Activated CD4-positive, alpha-beta memory T cell treated with anti-CD3 and anti-CD28 coated beads for 36 hours (primary cell): ENCODE measurements around the gene TCF21. TPM values are rescaled to one million over a fixed set of nuclear protein-coding genes. Genes with fewer than 3 reads are reported as not detected.
"Not testable (repeated sequence)": the region's sequence is repeated elsewhere in the genome, so short reads cannot be mapped to it uniquely, and the experiment has no call there.

Source experiments
- CTCF ChIA-PET: fragments of 350-600 bp; sonication (Branson Sonifier 250); formaldehyde crosslinking; loops from one replicate; lab custom pipeline; 2021; ENCODE audit warnings: antibody characterized with exemption, inconsistent platforms; lab: Charles Lee
- POLR2A ChIA-PET: fragments of 350-600 bp; sonication (Branson Sonifier 250); formaldehyde crosslinking; loops from one replicate; lab custom pipeline; 2021; ENCODE audit warnings: antibody characterized with exemption; lab: Charles Lee
- DNase-seq: peaks from one replicate; pipeline ENCODE4 v3.0.0-alpha.2; 2020
- H3K27ac Mint-ChIP-seq: one replicate; pipeline ENCODE4 v1.8.0; 2021; ENCODE audit warnings: mixed read lengths
- H3K27me3 Mint-ChIP-seq: one replicate; pipeline ENCODE4 v1.8.0; 2021; ENCODE audit warnings: mixed read lengths
- H3K36me3 Mint-ChIP-seq: one replicate; pipeline ENCODE4 v1.8.0; 2021; ENCODE audit warnings: mixed read lengths
- H3K4me1 Mint-ChIP-seq: one replicate; pipeline ENCODE4 v1.8.0; 2021; ENCODE audit warnings: low read depth, mixed read lengths
- H3K4me3 Mint-ChIP-seq: one replicate; pipeline ENCODE4 v1.8.0; 2021; ENCODE audit warnings: mild to moderate bottlenecking, mixed read lengths
- H3K9me3 Mint-ChIP-seq: one replicate; pipeline ENCODE4 v1.8.0; 2021; ENCODE audit warnings: mixed read lengths
- intact Hi-C: fragments of 100-400 bp; cut with micrococcal nuclease; formaldehyde crosslinking; loops from one replicate; pipeline ENCODE4 v1.15.1; 2023
- total RNA-seq, 2 experiments: library from RNA; stranded (reverse); gene quantifications; one replicate each; pipeline ENCODE4 v1.2.3, GENCODE V29; 2021

TCF21 gene
- not detected for total RNA-seq

- H3K9me3 Mint-ChIP-seq = no peaks in the 10 kb centered on the region
- ChIA-PET POLR2A (no interaction called here), CTCF (no interaction called here)
- H3K36me3 Mint-ChIP-seq = no peaks in the 10 kb centered on the region
- H3K27me3 Mint-ChIP-seq = peaks cover 72% of the 10 kb centered on the region
- H3K4me1 Mint-ChIP-seq = peaks cover 40% of the 10 kb centered on the region
- H3K27ac Mint-ChIP-seq = no peak within 1 kb of the TSS
- intact Hi-C loops = no loop called here
- no peak within 1 kb of the TSS for H3K4me3 Mint-ChIP-seq
- DNase-seq = no peak
Measured at GRCh38 chr6:133888929-133889556, at the start of gene TCF21. Gene TCF21, plus strand, starts transcription at chr6:133889113. Its CDS starts 285 bp downstream, at chr6:133889398.

- no peak overlapping the region for H3K4me3 Mint-ChIP-seq
- peaks cover 3% of the 10 kb centered on the region for H3K4me1 Mint-ChIP-seq
- H3K36me3 Mint-ChIP-seq = no peaks in the 10 kb centered on the region
- CTCF ChIA-PET = interaction anchor here (0.6 to 11.1 kb wide), 4 partner anchors 30 to 878 kb away, joined by 3 to 181 read pairs (median 4); no protein-coding TSS in a partner anchor
- H3K9me3 Mint-ChIP-seq = no peaks in the 10 kb centered on the region
- POLR2A ChIA-PET = no interaction called here
- H3K27ac Mint-ChIP-seq = no peak overlapping the region
- intact Hi-C loops = no loop called here
- peaks cover 15% of the 10 kb centered on the region for H3K27me3 Mint-ChIP-seq
- DNase-seq = no peak
Measured at GRCh38 chr6:133841176-133841575, 47.7 kb upstream of the TCF21 start.

DNA sequence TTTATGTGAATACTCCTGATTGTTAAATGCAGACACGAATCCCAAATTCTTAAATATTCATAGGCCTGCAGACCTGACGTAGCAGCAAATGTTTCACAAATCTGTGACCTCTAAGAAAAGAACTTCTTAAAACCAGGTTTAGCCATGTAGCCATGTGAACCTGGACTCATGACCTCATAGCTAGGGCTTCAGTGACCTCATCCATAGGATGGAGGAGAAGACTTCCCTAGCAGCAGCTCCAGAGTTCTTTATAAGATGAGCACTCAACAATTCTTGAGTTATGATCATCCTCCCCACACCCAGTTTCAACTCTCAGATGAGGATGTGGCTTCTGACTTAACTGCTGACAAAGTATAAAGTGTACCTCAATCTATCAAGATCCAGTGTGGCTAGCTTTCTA, 45.8 kb upstream of the TCF21 start:
- ChIA-PET CTCF (interaction anchor here (11.1 kb wide), 1 partner anchor 75 kb away, joined by 181 read pairs; no protein-coding TSS in a partner anchor), POLR2A (no interaction called here)
- Mint-ChIP-seq H3K4me1 (no peaks in the 10 kb centered on the region), H3K9me3 (no peaks in the 10 kb centered on the region), H3K27me3 (peaks cover 16% of the 10 kb centered on the region), H3K4me3 (no peak overlapping the region), H3K36me3 (no peaks in the 10 kb centered on the region), H3K27ac (no peak overlapping the region)
- intact Hi-C loops = no loop called here
- no peak for DNase-seq

DNA sequence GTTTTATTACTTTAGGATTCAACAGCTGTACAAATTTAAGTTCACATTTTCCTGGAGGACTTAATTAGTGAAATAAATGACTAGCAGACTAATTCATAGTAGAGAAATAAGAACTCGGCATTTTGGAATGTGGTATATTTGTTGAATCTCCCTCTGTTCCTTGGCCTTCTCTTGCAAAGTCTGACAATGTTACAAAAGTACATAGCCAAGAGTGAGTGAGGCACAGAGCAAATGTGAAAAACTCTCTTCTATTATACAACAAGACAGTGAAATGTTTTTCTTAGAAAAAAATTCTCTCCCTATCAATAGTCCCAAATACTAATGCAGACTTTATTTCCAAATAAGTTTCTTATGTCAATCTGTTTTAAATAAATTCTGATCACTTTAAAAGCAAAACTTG, 44.2 kb upstream of the TCF21 start:
- no peak for DNase-seq
- no peaks in the 10 kb centered on the region for H3K36me3 Mint-ChIP-seq
- no peak overlapping the region for H3K4me3 Mint-ChIP-seq
- ChIA-PET POLR2A (no interaction called here), CTCF (no interaction called here)
- no peaks in the 10 kb centered on the region for H3K4me1 Mint-ChIP-seq
- H3K27ac Mint-ChIP-seq = no peak overlapping the region
- H3K27me3 Mint-ChIP-seq = peaks cover 11% of the 10 kb centered on the region
- intact Hi-C loops = no loop called here
- H3K9me3 Mint-ChIP-seq = no peaks in the 10 kb centered on the region

- intact Hi-C loops = loop anchor here (2.0 kb wide), 1 partner anchor 37 kb away; no protein-coding TSS in a partner anchor
- peaks cover 44% of the 10 kb centered on the region for H3K27me3 Mint-ChIP-seq
- no peak overlapping the region for H3K27ac Mint-ChIP-seq
- ChIA-PET POLR2A (no interaction called here), CTCF (interaction anchor here (1.7 kb wide), 1 partner anchor 63 kb away, joined by 5 read pairs; no protein-coding TSS in a partner anchor)
- H3K36me3 Mint-ChIP-seq = no peaks in the 10 kb centered on the region
- peaks cover 16% of the 10 kb centered on the region for H3K4me1 Mint-ChIP-seq
- peaks cover 7% of the 10 kb centered on the region for H3K9me3 Mint-ChIP-seq
- no peak overlapping the region for H3K4me3 Mint-ChIP-seq
- no peak for DNase-seq
Measured at GRCh38 chr6:133854041-133854363, 34.9 kb upstream of the TCF21 start.

DNA sequence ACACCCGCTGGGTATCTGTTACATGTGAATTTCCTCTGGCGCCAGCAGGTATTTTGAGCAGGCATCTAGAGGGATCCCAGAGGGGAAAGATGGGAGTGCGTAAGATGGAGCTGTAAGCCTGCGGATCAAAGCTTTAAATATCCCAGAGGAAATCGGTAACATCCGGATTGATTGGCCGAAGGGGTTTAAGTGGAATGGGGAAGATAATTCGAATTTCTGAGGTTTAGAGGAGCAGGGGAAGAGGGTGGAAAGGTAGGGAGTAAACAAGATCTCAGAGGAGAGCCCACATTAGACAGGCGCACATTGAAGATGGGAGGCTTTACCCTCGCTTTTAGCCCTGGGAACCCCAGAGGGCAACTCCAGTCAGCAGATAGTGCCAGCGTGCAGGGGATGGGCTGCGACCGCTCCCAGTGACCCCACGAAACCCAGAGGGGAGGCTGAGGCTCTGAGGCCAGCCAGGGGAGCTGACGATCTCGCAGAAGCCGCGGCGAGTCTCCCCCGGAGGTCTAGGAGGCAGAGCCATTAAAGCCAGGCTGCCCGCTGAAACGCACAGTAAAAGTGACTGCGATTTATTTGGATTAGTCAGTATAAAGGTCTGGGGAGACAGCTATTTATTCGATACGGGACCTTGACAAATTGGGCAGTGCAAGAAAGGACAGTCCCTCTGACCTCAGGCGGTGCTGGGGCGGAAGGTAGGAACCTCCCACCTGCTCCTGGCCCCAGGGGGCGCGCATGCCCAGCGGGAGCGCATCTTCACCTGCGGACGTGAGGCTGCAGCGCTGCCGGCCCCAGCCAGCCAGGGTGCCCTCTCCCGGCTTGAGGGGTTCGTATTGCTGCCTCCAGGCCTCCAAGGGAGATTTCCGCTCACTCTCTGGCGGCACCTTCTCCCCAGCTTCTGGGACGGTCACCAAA, 34.3 kb upstream of the TCF21 start:
- intact Hi-C loops = loop anchor here (2.0 kb wide), 1 partner anchor 36 kb away; no protein-coding TSS in a partner anchor
- H3K36me3 Mint-ChIP-seq = no peaks in the 10 kb centered on the region
- peaks cover 49% of the 10 kb centered on the region for H3K27me3 Mint-ChIP-seq
- CTCF ChIA-PET = interaction anchor here (1.7 kb wide), 1 partner anchor 62 kb away, joined by 5 read pairs; no protein-coding TSS in a partner anchor
- peaks cover 16% of the 10 kb centered on the region for H3K4me1 Mint-ChIP-seq
- peak; percentile 11 for DNase-seq
- H3K4me3 Mint-ChIP-seq = no peak overlapping the region
- POLR2A ChIA-PET = no interaction called here
- peaks cover 10% of the 10 kb centered on the region for H3K9me3 Mint-ChIP-seq
- H3K27ac Mint-ChIP-seq = no peak overlapping the region

DNA sequence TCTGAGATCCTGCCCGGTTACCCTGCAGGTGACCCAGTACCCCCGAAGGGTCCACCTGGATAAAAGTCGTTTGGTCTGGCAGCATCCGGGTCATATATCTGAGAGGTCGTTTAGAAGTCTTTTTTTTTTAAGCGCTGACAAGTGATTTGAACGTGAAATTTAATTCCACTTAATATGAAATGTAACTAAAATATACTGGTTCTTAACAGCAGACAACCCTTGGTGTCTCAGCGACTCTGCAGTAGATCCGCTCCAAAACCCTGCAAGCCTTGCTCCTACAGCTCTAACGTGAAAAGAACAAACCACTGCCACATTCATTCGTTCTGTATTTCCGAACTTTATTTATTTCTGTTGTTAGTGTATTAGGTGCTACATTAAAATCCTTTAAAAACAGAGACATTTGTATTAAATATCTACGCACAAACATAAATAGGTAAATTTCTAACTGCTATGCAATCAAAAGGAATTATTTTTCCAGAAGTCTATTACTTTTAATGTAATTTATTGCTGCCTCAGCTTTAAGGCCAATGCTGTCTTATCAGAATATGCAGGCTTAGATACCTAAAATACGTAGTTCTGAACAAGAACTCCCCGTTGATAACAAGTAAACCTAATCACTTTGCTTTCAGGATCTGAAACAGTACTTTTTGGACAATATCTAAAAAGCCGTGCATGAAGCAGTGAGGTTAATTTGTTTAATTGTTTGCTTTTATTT, 33.5 kb upstream of the TCF21 start:
- DNase-seq = no peak
- Mint-ChIP-seq H3K27ac (no peak overlapping the region), H3K4me1 (peaks cover 16% of the 10 kb centered on the region), H3K27me3 (peaks cover 50% of the 10 kb centered on the region), H3K4me3 (no peak overlapping the region), H3K36me3 (no peaks in the 10 kb centered on the region), H3K9me3 (peaks cover 10% of the 10 kb centered on the region)
- intact Hi-C loops = loop anchor here (2.0 kb wide), 1 partner anchor 35 kb away; no protein-coding TSS in a partner anchor
- CTCF ChIA-PET = interaction anchor here (1.7 kb wide), 1 partner anchor 61 kb away, joined by 5 read pairs; no protein-coding TSS in a partner anchor
- POLR2A ChIA-PET = no interaction called here

DNA sequence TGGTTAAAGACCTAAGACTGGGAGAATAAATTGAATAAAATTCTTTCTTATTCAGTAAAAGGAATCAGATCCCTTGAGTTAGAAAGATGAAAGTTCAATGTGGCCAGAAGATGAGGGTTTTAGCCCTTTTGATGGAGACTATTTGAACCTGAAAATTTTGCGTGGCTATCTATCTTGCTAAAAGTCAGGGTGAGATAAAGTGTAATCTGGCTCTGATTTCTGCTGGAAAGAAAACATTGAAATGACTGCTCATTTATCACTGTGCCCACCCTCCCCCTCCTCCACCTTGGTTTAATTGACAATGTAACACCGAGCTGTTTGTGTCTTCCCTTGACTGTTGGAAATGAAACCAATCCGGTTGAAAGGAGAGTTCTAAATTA, 32.9 kb upstream of the TCF21 start:
- Mint-ChIP-seq H3K36me3 (no peaks in the 10 kb centered on the region), H3K9me3 (peaks cover 10% of the 10 kb centered on the region), H3K4me3 (no peak overlapping the region), H3K27ac (no peak overlapping the region), H3K27me3 (peaks cover 51% of the 10 kb centered on the region), H3K4me1 (peaks cover 16% of the 10 kb centered on the region)
- CTCF ChIA-PET = interaction anchor here (1.7 kb wide), 1 partner anchor 61 kb away, joined by 5 read pairs; no protein-coding TSS in a partner anchor
- DNase-seq = no peak
- intact Hi-C loops = loop anchor here (2.0 kb wide), 1 partner anchor 35 kb away; no protein-coding TSS in a partner anchor
- POLR2A ChIA-PET = interaction anchor here (0.6 kb wide), 1 partner anchor 41 kb away, joined by 3 read pairs; no protein-coding TSS in a partner anchor

DNA sequence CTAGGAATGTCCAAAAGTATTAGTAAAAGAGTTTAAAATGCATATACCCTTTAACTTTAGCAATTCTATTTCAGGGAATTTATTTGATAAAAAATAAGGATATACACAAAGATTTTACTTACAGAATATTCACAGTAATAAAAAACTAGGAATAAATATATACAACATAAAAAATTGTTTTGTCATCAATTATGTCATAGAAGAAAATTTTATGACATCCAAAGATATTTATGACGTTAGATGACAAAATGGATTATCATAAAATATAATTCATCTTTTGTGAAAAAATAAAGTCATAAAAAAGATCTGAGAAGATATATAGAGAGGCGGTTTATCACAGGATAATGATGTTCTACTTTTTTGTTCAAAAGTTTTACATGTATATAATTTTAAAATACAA, 32.0 kb upstream of the TCF21 start:
- intact Hi-C loops = no loop called here
- CTCF ChIA-PET = interaction anchor here (0.6 kb wide), 1 partner anchor 284 kb away, joined by 3 read pairs; no protein-coding TSS in a partner anchor
- Mint-ChIP-seq H3K4me3 (no peak overlapping the region), H3K9me3 (peaks cover 11% of the 10 kb centered on the region), H3K4me1 (peaks cover 16% of the 10 kb centered on the region), H3K36me3 (no peaks in the 10 kb centered on the region), H3K27me3 (peaks cover 53% of the 10 kb centered on the region), H3K27ac (no peak overlapping the region)
- no peak for DNase-seq
- POLR2A ChIA-PET = no interaction called here

DNA sequence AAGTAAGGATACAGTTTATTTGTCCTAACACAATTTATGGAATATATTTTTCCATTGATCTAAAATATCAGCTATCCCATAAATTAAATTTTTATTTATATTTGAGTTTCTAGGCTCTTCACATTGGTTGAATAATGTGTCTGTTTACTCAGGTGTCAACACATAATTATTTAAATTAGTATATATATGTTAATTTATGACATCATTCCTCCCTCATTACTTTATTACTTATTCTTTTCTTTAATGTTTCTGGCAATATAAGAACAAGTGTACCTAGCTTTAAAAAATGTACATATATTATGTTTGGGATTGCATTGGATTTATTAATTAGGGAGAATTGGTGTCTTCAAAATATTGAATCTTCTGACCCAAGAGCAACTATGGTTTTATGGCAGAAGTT, 31.2 kb upstream of the TCF21 start:
- ChIA-PET CTCF (interaction anchor here (0.6 kb wide), 1 partner anchor 283 kb away, joined by 3 read pairs; no protein-coding TSS in a partner anchor), POLR2A (no interaction called here)
- peaks cover 4% of the 10 kb centered on the region for H3K36me3 Mint-ChIP-seq
- peaks cover 16% of the 10 kb centered on the region for H3K4me1 Mint-ChIP-seq
- intact Hi-C loops = no loop called here
- no peak overlapping the region for H3K4me3 Mint-ChIP-seq
- DNase-seq = no peak
- peaks cover 57% of the 10 kb centered on the region for H3K27me3 Mint-ChIP-seq
- peaks cover 19% of the 10 kb centered on the region for H3K9me3 Mint-ChIP-seq
- no peak overlapping the region for H3K27ac Mint-ChIP-seq

GRCh38 chr6:133861337-133861736, 27.6 kb upstream of the TCF21 start:
- POLR2A ChIA-PET, H3K36me3 Mint-ChIP-seq, H3K4me3 Mint-ChIP-seq, H3K4me1 Mint-ChIP-seq, CTCF ChIA-PET, DNase-seq, intact Hi-C loops, H3K27ac Mint-ChIP-seq: not testable (repeated sequence)
- Mint-ChIP-seq H3K9me3 (peaks cover 32% of the 10 kb centered on the region), H3K27me3 (peaks cover 43% of the 10 kb centered on the region)
